GM23248 (cell line): ENCODE data around the gene PLD4. TPM values are rescaled to one million over a fixed set of nuclear protein-coding genes. Genes with fewer than 3 reads are reported as not detected.

Experiments
- DNase-seq: peaks from one replicate; pipeline ENCODE4 v3.0.0-alpha.2; 2015
- H2AFZ ChIP-seq: fragments of 200-600 bp; sonication (generic); 2 replicates; pipeline ENCODE4 v1.6.1; 2016; ENCODE audit warnings: antibody characterized with exemption
- H3F3A ChIP-seq: fragments of 200-600 bp; sonication (generic); 2 replicates; pipeline ENCODE4 v1.6.1; 2016; ENCODE audit warnings: mild to moderate bottlenecking, antibody characterized with exemption, mixed run types; ENCODE audit not compliant: insufficient read depth
- H3K27ac ChIP-seq: fragments of 200-600 bp; sonication (generic); 2 replicates; pipeline ENCODE4 v1.5.1; 2016; ENCODE audit warnings: mild to moderate bottlenecking
- H3K27me3 ChIP-seq: fragments of 200-600 bp; sonication (generic); replicated peaks from 2 replicates; pipeline ENCODE4 v1.6.1; 2016; ENCODE audit warnings: mild to moderate bottlenecking; ENCODE audit not compliant: insufficient read depth
- H3K36me3 ChIP-seq: fragments of 200-600 bp; sonication (generic); 2 replicates; pipeline ENCODE4 v1.6.1; 2016; ENCODE audit warnings: low read depth, mild to moderate bottlenecking
- H3K4me1 ChIP-seq: fragments of 200-600 bp; sonication (generic); 2 replicates; pipeline ENCODE4 v1.6.1; 2016; ENCODE audit warnings: mild to moderate bottlenecking; ENCODE audit not compliant: insufficient read depth
- H3K4me2 ChIP-seq: fragments of 200-600 bp; sonication (generic); one replicate; pipeline ENCODE4 v1.6.1; 2016; ENCODE audit warnings: mild to moderate bottlenecking; ENCODE audit not compliant: unreplicated experiment
- H3K4me3 ChIP-seq: fragments of 200-600 bp; sonication (generic); 2 replicates; pipeline ENCODE4 v1.5.1; 2016; ENCODE audit warnings: mild to moderate bottlenecking
- H3K79me2 ChIP-seq: fragments of 200-600 bp; sonication (generic); 2 replicates; pipeline ENCODE4 v1.6.1; 2016; ENCODE audit warnings: mild to moderate bottlenecking; ENCODE audit not compliant: insufficient read depth
- H3K9ac ChIP-seq: fragments of 200-600 bp; sonication (generic); 2 replicates; pipeline ENCODE4 v1.6.1; 2016; ENCODE audit warnings: mild to moderate bottlenecking
- H3K9me2 ChIP-seq: fragments of 200-600 bp; sonication (generic); 2 replicates; pipeline ENCODE4 v1.6.1; 2016; ENCODE audit warnings: mixed run types, mild to moderate bottlenecking, moderate library complexity; ENCODE audit not compliant: insufficient read depth
- H3K9me3 ChIP-seq: fragments of 200-600 bp; sonication (generic); one replicate; pipeline ENCODE4 v1.6.1; 2017; ENCODE audit warnings: low read depth
- H4K20me1 ChIP-seq: fragments of 200-600 bp; sonication (generic); 2 replicates; pipeline ENCODE4 v1.6.0; 2016; ENCODE audit not compliant: insufficient read depth
- EZH2 ChIP-seq: fragments of 200-600 bp; sonication (generic); IDR thresholded peaks from 2 replicates; pipeline ENCODE4 v1.6.1; 2018; ENCODE audit warnings: antibody characterized with exemption, mild to moderate bottlenecking; ENCODE audit not compliant: insufficient read depth, poor library complexity, severe bottlenecking
- EZH2phosphoT487 ChIP-seq: fragments of 200-600 bp; sonication (generic); IDR thresholded peaks from 2 replicates; pipeline ENCODE4 v1.6.1; 2018; ENCODE audit warnings: antibody characterized with exemption, moderate library complexity, mild to moderate bottlenecking, low read depth; ENCODE audit not compliant: insufficient read depth
- WGBS, 2 experiments: methylation state at CpG; one replicate each; pipeline ENCODE4 v1.1.6; 2015 to 2017; ENCODE audit warnings: low lambda C conversion rate in 2 of 2, low coverage in 1 of 2; ENCODE audit errors: missing lambda C conversion rate in 2 of 2; 5-methylcytosine and 5-hydroxymethylcytosine counted together
- in situ Hi-C: fragments of 300-500 bp; cut with MboI; formaldehyde crosslinking; loops from 2 replicates; pipeline ENCODE4 v1.15.0; 2020
- polyA plus RNA-seq: library from polyadenylated mRNA; unstranded; fragments of >200 nt; fragmentation: Nextera tagmentation; extraction: Ambion mirVana; gene quantifications from 2 replicates; pipeline ENCODE4 v1.2.1, GENCODE V29; 2016
- total RNA-seq: library from RNA; depleted of rRNA; stranded (reverse); fragments of >200 nt; shearing (Covaris generic); gene quantifications from 2 replicates; pipeline ENCODE4 v1.2.3, GENCODE V29; 2014

PLD4 gene
- total and polyA plus RNA-seq, 2 experiments from 2014 or later, result not detected

DNA sequence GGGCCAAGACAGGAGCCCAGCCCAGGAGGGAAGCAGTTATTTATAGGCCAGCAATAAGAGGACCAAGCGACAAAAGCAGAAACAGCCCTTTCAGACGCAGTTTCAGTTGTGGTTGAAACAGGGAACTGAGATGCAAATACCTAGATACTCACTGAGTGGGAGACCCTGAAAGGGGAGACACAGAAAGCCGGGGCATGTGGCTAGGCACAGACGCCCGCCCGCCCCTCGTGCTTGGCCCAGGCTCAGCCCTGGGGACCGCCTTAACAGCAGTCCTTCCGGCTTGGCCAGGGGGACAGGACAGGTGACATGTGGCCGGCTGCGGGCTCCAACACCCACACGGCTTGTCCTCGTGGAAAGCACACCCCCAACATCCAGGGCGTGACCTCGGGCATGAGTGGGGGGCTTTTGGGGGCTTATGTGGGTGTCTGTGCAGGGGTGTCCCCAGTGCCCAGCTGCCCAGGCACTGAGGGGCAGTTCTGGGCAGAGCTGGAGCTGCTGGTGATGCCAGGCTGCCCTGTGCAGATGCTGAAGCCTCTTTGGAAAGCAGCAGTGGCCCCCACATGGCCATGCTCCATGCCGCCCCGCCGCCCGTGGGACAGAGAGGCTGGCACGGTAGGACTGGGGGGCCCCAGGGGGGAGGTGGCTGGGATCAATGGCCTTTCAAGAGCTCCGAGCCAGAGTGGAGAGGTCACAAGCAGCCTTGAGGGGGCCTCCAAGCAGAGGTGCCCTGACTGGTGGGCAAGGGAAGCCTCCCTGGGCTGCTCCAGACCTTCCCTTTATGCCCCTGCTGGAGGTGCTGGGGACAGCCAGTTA lies 2.1 kb downstream of the PLD4 start:
- TF ChIP-seq EZH2phosphoT487 (no peak), EZH2 (no peak)
- H3K9ac ChIP-seq, result no peak overlapping the region
- no peaks in the 10 kb centered on the region for H4K20me1 ChIP-seq
- no peaks in the 10 kb centered on the region for H3K9me3 ChIP-seq
- no peaks in the 10 kb centered on the region for H3K36me3 ChIP-seq
- no peak overlapping the region for H3K27ac ChIP-seq
- H3K9me2 ChIP-seq, result no peaks in the 10 kb centered on the region
- H3K27me3 ChIP-seq, result no peaks in the 10 kb centered on the region
- 0 out of 2 replicates have a peak, but pooled peaks cover 3% of the 10 kb centered on the region for H3F3A ChIP-seq
- no peak overlapping the region for H3K4me3 ChIP-seq
- no peak overlapping the region for H2AFZ ChIP-seq
- no peaks in the 10 kb centered on the region for H3K4me1 ChIP-seq
- DNase-seq, result no peak
- H3K4me2 ChIP-seq, result no peak overlapping the region
- WGBS, 2 experiments, result 47 to 53% methylated on average over 12 to 16 of the region's 21 CpGs
- in situ Hi-C loops, result no loop called here
- H3K79me2 ChIP-seq, result no peaks in the 10 kb centered on the region

DNA sequence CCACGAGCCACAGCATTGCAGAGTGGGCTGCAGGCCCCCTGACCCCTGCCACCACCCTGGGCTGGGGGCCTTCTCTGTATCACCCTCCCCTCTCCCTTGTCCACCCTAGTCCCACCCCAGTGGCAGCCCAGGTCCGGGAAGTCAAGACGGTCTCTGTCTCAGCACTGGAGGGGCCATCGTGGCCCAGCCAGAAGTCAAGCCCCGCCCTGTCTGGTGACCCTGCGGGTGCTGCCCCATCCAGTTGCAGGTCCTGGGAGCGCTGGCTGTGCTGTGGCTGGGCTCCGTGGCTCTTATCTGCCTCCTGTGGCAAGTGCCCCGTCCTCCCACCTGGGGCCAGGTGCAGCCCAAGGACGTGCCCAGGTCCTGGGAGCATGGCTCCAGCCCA lies 2.7 kb downstream of the PLD4 start:
- H3K4me3 ChIP-seq, result no peak overlapping the region
- WGBS, 2 experiments, result 43 to 55% methylated on average over 9 to 10 of the region's 10 CpGs
- in situ Hi-C loops, result no loop called here

DNA sequence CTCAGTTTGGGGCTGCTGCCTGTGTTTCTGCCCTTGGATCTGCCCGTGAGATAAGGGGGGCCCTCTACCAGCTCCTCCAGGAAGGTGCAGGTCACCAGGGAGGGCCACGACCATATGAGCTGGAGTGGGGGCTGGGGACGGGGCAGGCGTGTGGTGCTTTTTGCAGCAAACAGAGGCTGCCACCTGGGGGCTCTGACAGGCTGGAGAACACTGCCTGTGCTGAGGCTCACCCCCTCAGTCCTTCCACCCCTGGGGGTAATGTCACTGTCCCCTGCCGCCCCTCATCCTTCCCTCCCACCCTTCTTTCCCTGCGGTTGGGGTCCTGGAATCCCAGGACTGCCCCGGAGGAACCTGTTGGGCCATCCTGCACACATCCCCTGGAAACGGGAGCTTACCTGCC lies 3.2 kb downstream of the PLD4 start:
- TF ChIP-seq EZH2 (no peak), EZH2phosphoT487 (no peak)
- H3F3A ChIP-seq, result 0 out of 2 replicates have a peak, but pooled peaks cover 3% of the 10 kb centered on the region
- H3K36me3 ChIP-seq, result no peaks in the 10 kb centered on the region
- in situ Hi-C loops, result no loop called here
- no peaks in the 10 kb centered on the region for H3K9me2 ChIP-seq
- no peaks in the 10 kb centered on the region for H3K79me2 ChIP-seq
- H3K9ac ChIP-seq, result no peak overlapping the region
- no peak overlapping the region for H3K4me2 ChIP-seq
- no peak overlapping the region for H2AFZ ChIP-seq
- no peaks in the 10 kb centered on the region for H3K27me3 ChIP-seq
- no peaks in the 10 kb centered on the region for H3K4me1 ChIP-seq
- DNase-seq, result no peak
- no peak overlapping the region for H3K4me3 ChIP-seq
- no peak overlapping the region for H3K27ac ChIP-seq
- WGBS, 2 experiments, result 30 to 40% methylated on average over 8 of the region's 8 CpGs
- H4K20me1 ChIP-seq, result no peaks in the 10 kb centered on the region
- no peaks in the 10 kb centered on the region for H3K9me3 ChIP-seq

More for the DNA sequence above, 2.7 kb downstream of the PLD4 start:
- DNase-seq, result no peak
- no peaks in the 10 kb centered on the region for H4K20me1 ChIP-seq
- TF ChIP-seq EZH2 (no peak), EZH2phosphoT487 (no peak)
- 0 out of 2 replicates have a peak, but pooled peaks cover 3% of the 10 kb centered on the region for H3F3A ChIP-seq
- H3K9me3 ChIP-seq, result no peaks in the 10 kb centered on the region
- H3K9ac ChIP-seq, result no peak overlapping the region
- H3K27ac ChIP-seq, result no peak overlapping the region
- H3K36me3 ChIP-seq, result no peaks in the 10 kb centered on the region
- no peak overlapping the region for H3K4me2 ChIP-seq
- H3K9me2 ChIP-seq, result no peaks in the 10 kb centered on the region
- no peak overlapping the region for H2AFZ ChIP-seq
- no peaks in the 10 kb centered on the region for H3K79me2 ChIP-seq
- H3K4me1 ChIP-seq, result no peaks in the 10 kb centered on the region
- H3K27me3 ChIP-seq, result no peaks in the 10 kb centered on the region

- Histone ChIP-seq H3K27me3 (no peaks in the 10 kb centered on the region), H4K20me1 (no peaks in the 10 kb centered on the region), H3K4me1 (no peaks in the 10 kb centered on the region), H3F3A (0 out of 2 replicates have a peak, but pooled peaks cover 3% of the 10 kb centered on the region), H3K79me2 (no peaks in the 10 kb centered on the region), H3K9me2 (no peaks in the 10 kb centered on the region), H3K36me3 (no peaks in the 10 kb centered on the region), H3K4me3 (no peak overlapping the region), H3K27ac (no peak overlapping the region), H3K9ac (no peak overlapping the region), H2AFZ (no peak overlapping the region), H3K9me3 (no peaks in the 10 kb centered on the region), H3K4me2 (no peak overlapping the region)
- DNase-seq, result no peak
- TF ChIP-seq EZH2phosphoT487 (no peak), EZH2 (no peak)
- in situ Hi-C loops, result no loop called here
- 55 to 59% methylated on average over 17 of the region's 17 CpGs for WGBS, 2 experiments
These were observed 3.9 kb downstream of the PLD4 start for GRCh38 chr14:104928391-104929133.
